Activated naive CD8-positive, alpha-beta T cell treated with anti-CD3 and anti-CD28 coated beads for 36 hours (primary cell): Measurements from ENCODE around the gene DNAJB6. TPM values are rescaled to one million over a fixed set of nuclear protein-coding genes. Genes with fewer than 3 reads are reported as not detected.

Source experiments
- DNase-seq: peaks from one replicate; pipeline ENCODE4 v3.0.0; 2021
- H3K27ac Mint-ChIP-seq: one replicate; pipeline ENCODE4 v1.8.0; 2022; ENCODE audit warnings: mild to moderate bottlenecking, moderate library complexity, mixed read lengths
- H3K27me3 Mint-ChIP-seq: one replicate; pipeline ENCODE4 v1.8.0; 2022; ENCODE audit warnings: mild to moderate bottlenecking, mixed read lengths
- H3K36me3 Mint-ChIP-seq: one replicate; pipeline ENCODE4 v1.8.0; 2021; ENCODE audit warnings: mild to moderate bottlenecking, mixed read lengths
- H3K4me1 Mint-ChIP-seq: one replicate; pipeline ENCODE4 v1.8.0; 2021; ENCODE audit warnings: mixed read lengths
- H3K4me3 Mint-ChIP-seq: one replicate; pipeline ENCODE4 v1.8.0; 2022; ENCODE audit warnings: mild to moderate bottlenecking, moderate library complexity, mixed read lengths
- H3K9me3 Mint-ChIP-seq: one replicate; pipeline ENCODE4 v1.8.0; 2022; ENCODE audit warnings: mixed read lengths
- total RNA-seq, 2 experiments: library from RNA; stranded (reverse); gene quantifications; one replicate each; pipeline ENCODE4 v1.2.3, GENCODE V29; 2021

The DNAJB6 gene
- total RNA-seq, 2 experiments from 2014 or later = 77.5 to 78.0 TPM

- DNase-seq = no peak
- no peak overlapping the region for H3K27ac Mint-ChIP-seq
- no peak overlapping the region for H3K4me3 Mint-ChIP-seq
- no peaks in the 10 kb centered on the region for H3K27me3 Mint-ChIP-seq
- H3K36me3 Mint-ChIP-seq = peaks cover 6% of the 10 kb centered on the region
- H3K9me3 Mint-ChIP-seq = no peaks in the 10 kb centered on the region
- H3K4me1 Mint-ChIP-seq = peaks cover 23% of the 10 kb centered on the region
These were observed 55.6 kb downstream of the DNAJB6 start for GRCh38 chr7:157392256-157393037.

GRCh38 chr7:157394246-157395191 is 57.7 kb downstream of the DNAJB6 start:
- Mint-ChIP-seq H3K4me1 (peaks cover 20% of the 10 kb centered on the region), H3K27me3 (no peaks in the 10 kb centered on the region), H3K9me3 (no peaks in the 10 kb centered on the region), H3K4me3 (no peak overlapping the region), H3K36me3 (peaks cover 8% of the 10 kb centered on the region), H3K27ac (no peak overlapping the region)
- no peak for DNase-seq

DNA sequence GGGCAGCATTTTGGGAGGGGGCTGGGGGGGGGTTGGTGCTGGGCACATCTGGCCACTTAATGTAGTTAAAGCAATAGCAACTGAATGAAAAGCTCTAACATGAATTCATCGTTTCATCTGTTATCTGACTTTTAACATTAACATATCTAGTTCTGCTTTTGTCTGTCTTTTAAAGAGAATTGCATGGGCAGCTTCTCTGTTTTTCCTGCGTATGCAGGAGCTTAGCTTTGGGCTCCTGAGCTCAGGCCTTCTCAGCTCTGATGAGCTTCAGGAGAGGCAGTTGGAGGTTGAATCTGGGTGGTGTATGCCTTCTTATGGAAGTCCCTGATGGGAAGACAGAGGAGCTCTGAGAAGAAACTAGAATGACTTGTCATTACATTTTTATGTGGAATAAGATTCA is 58.4 kb downstream of the DNAJB6 start:
- H3K4me3 Mint-ChIP-seq = no peak overlapping the region
- no peaks in the 10 kb centered on the region for H3K9me3 Mint-ChIP-seq
- no peak overlapping the region for H3K27ac Mint-ChIP-seq
- DNase-seq = no peak
- H3K27me3 Mint-ChIP-seq = no peaks in the 10 kb centered on the region
- peaks cover 14% of the 10 kb centered on the region for H3K4me1 Mint-ChIP-seq
- peaks cover 13% of the 10 kb centered on the region for H3K36me3 Mint-ChIP-seq

GRCh38 chr7:157396316-157397035 is 59.7 kb downstream of the DNAJB6 start:
- Mint-ChIP-seq H3K36me3 (peaks cover 16% of the 10 kb centered on the region), H3K4me1 (peaks cover 6% of the 10 kb centered on the region), H3K9me3 (no peaks in the 10 kb centered on the region), H3K4me3 (no peak overlapping the region), H3K27me3 (no peaks in the 10 kb centered on the region), H3K27ac (no peak overlapping the region)
- DNase-seq = no peak

DNA sequence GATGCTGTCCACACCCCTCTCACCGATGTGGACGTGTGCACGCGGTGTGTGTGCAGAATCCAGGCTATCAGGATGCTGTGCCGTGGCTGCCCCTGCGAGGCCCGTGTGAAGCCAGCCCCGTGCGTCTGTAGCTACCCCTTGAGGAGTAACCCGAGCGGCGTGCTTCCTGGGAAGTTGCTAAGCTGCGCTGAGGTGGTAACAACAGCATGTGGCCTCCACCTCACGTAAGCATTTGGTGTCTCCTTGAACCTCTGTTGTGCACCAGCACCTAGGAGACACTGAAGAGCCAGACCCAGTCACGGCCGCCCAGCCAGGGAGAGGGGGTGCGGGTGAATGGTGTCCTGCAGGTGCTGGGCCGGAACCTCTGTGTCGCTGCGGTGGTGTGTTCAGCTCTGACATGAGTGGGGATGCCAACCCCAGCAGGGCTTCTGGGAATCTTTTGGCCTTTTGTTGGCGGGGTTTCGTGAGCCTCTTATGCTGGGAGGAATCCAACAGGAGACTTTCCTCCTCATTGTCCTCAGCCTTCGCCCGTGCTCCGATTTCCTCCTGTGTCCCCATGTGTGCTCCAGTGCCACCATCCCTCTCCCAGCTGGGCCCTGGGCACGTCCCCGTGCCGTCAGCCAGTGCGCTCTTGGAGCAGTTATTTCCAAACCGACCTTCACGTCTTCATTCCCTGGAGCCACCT is 60.4 kb downstream of the DNAJB6 start:
- Mint-ChIP-seq H3K27ac (no peak overlapping the region), H3K4me1 (peaks cover 6% of the 10 kb centered on the region), H3K4me3 (no peak overlapping the region), H3K36me3 (peaks cover 16% of the 10 kb centered on the region), H3K27me3 (no peaks in the 10 kb centered on the region), H3K9me3 (no peaks in the 10 kb centered on the region)
- DNase-seq = no peak

DNA sequence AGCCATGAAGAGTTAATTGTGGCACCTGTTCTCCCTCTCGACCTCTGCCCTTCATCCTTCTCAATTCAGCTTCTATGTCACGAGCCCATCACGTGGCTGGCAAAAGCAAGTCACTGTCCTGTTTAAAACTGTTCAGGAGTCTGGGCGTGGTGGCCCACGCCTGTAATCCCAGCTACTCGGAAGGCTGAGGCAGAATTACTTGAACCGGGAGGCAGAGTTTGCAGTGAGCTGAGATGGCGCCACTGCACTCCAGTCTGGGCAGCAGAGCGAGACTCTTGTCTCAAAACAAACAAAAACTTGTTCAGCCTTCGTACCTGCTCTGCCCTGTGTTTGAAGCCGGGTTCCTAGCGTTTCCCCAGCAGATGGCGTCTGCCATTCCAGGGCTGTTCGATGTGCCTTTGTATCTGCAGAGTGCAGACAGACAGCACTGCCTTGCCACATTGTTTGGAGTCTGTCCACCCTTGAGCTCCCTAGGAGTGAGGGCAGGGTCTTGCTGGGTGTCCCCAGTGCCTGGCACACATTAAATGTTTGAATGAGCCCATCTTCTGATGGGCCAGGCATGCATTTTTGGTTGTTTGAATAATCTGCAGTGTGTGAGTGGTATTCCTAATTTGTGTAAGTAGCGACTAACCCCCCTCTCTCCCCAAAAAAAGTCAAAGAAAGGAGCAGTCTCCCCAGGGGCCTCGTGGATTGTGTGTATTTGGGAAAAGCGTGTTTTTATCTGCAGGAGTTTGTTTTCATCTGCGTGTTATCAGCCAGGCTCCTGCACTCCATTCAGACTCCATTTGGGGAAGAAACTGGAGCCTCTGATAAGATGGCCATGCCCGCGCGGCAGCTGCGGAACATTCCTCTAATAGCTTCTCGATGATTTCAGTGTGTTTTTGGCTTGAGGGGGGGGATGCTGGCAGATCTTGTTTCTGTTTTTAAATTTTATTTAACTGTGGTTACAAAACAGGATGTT is 61.2 kb downstream of the DNAJB6 start:
- peaks cover 16% of the 10 kb centered on the region for H3K36me3 Mint-ChIP-seq
- no peaks in the 10 kb centered on the region for H3K9me3 Mint-ChIP-seq
- no peak overlapping the region for H3K4me3 Mint-ChIP-seq
- H3K27me3 Mint-ChIP-seq = no peaks in the 10 kb centered on the region
- DNase-seq = no peak
- H3K27ac Mint-ChIP-seq = no peak overlapping the region
- peaks cover 5% of the 10 kb centered on the region for H3K4me1 Mint-ChIP-seq

DNA sequence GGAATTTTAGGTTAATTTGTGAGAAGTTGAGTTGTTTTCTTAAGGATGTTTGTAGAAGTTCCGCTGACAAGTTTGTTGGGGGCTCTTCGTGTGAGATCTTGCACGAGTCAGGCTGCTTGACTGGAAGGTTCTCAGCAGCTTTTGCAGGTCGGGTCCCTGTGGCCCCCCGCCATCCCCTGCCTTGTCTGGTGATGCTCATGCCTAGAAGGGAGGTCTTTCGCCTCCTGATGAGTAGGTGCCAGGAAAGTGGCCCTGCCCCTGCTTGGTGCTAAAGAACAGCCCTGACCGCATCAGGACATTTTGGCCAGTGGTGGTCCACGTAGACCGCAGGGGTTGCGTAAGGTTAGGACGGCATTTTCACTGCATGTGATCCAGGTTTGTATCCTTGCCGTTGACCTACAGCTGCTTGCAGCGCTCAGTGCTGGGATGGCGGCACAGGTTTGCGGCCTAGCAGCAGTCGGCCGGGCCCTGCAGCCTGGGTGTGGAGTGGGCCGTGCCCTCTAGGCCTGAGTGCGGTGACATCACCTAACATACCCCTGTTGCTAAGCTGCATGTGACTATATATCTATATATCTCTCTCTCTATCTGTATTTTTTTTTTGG is 62.4 kb downstream of the DNAJB6 start:
- DNase-seq = no peak
- Mint-ChIP-seq H3K27ac (no peak overlapping the region), H3K4me1 (peaks cover 5% of the 10 kb centered on the region), H3K9me3 (no peaks in the 10 kb centered on the region), H3K36me3 (peaks cover 16% of the 10 kb centered on the region), H3K27me3 (no peaks in the 10 kb centered on the region), H3K4me3 (no peak overlapping the region)

DNA sequence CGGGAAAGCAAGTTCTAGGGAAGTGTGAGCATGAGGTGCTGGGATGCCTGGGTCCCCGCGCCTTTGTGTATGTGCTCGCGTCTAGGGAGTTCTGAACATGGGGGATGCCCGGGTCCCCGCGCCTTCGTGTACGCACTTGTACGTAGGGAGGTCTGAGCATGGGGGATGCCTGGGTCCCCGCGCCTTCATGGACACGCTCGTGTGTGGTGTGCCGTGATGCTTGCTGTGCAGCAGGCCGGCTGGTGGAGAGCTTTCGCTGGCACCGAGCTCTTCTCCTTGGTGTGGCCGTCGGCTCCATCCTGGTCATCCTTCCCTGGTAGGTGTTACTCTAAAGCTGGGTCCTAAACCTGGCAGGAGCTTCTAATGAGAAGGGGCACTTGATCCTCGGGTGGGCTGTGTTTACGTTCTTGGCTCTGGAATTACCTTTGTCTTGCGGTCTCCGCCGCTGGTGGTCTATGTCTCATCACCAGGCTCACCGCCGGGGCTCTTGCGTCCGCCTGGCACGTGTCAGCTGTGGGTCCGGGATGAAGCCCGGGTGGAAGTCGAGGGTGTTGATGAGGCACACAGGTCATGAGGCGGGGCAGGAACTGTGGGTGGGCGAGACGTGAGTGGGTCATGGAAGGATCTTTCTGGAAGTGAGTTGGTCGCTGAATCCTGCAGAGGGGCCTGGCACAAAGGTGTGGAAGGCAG is 63.5 kb downstream of the DNAJB6 start:
- no peaks in the 10 kb centered on the region for H3K27me3 Mint-ChIP-seq
- no peak for DNase-seq
- no peak overlapping the region for H3K27ac Mint-ChIP-seq
- H3K9me3 Mint-ChIP-seq = no peaks in the 10 kb centered on the region
- no peak overlapping the region for H3K4me3 Mint-ChIP-seq
- H3K36me3 Mint-ChIP-seq = peaks cover 20% of the 10 kb centered on the region
- H3K4me1 Mint-ChIP-seq = peaks cover 10% of the 10 kb centered on the region

GRCh38 chr7:157401567-157402387 is 65.0 kb downstream of the DNAJB6 start:
- H3K27me3 Mint-ChIP-seq = no peaks in the 10 kb centered on the region
- peaks cover 10% of the 10 kb centered on the region for H3K4me1 Mint-ChIP-seq
- H3K36me3 Mint-ChIP-seq = peaks cover 20% of the 10 kb centered on the region
- no peak overlapping the region for H3K27ac Mint-ChIP-seq
- no peak for DNase-seq
- H3K9me3 Mint-ChIP-seq = no peaks in the 10 kb centered on the region
- no peak overlapping the region for H3K4me3 Mint-ChIP-seq

GRCh38 chr7:157402388-157402703 is 65.5 kb downstream of the DNAJB6 start:
- H3K36me3 Mint-ChIP-seq = peaks cover 20% of the 10 kb centered on the region
- no peak for DNase-seq
- H3K4me3 Mint-ChIP-seq = no peak overlapping the region
- no peak overlapping the region for H3K27ac Mint-ChIP-seq
- H3K9me3 Mint-ChIP-seq = no peaks in the 10 kb centered on the region
- no peaks in the 10 kb centered on the region for H3K27me3 Mint-ChIP-seq
- H3K4me1 Mint-ChIP-seq = peaks cover 10% of the 10 kb centered on the region

DNA sequence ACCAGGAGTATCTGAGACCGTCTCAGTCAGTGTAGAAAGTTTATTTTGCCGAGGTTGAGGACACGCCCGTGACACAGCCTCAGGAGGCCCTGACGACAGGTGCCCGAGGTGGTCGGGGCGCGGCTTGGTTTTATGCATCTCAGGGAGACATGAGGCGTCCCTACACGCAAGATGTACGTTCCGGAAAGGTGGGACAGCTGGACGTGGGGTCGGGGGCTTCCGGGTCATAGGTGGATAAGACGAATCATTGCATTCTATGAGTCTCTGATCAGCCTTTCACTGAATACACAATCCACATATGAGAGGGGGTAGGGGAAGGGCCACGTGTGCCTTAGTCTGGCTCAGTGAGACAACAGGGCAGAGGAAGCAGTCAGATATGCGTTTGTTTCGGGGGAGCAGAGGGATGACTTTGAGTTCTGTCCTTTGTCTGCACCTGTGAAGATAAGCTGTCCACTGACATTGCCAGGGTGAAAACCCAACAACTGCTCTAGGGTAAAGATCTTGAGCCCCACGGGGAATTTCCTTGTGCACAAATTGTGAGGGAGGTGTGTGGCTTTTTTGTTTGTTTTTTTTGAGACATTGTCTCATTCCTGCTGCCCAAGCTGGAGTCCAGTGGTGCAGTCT is 66.2 kb downstream of the DNAJB6 start:
- Mint-ChIP-seq H3K4me3 (no peak overlapping the region), H3K4me1 (peaks cover 6% of the 10 kb centered on the region), H3K9me3 (no peaks in the 10 kb centered on the region), H3K36me3 (peaks cover 19% of the 10 kb centered on the region), H3K27me3 (no peaks in the 10 kb centered on the region), H3K27ac (no peak overlapping the region)
- DNase-seq = no peak
